ENCODE measurements around the gene RFLNA.

GRCh38 chr12:124254126-124254525, 40.8 kb upstream of the RFLNA start:
- no peak for TF ChIP-seq CTCF (IDR thresholded peaks at IDR 0.05; ENCODE audit: poor library complexity, severe bottlenecking)
- TF ChIP-seq EZH2 (IDR thresholded peaks at IDR 0.05; ENCODE audit: borderline replicate concordance, insufficient read depth, low read length, poor library complexity, severe bottlenecking) = no peak
- TF ChIP-seq REST (IDR thresholded peaks at IDR 0.05; ENCODE audit: borderline replicate concordance) = no peak
